Mammary epithelial cell (primary cell): ENCODE measurements around the gene GPR31.

Experiments used
- EZH2 ChIP-seq: IDR thresholded peaks from 2 replicates; pipeline ENCODE4 v1.6.1; 2012; ENCODE audit warnings: low read length, inconsistent platforms, borderline replicate concordance
- TF ChIP-seq, protein P1 (sequence below), 2 donors: IDR thresholded peaks in 1 of 2; conservative IDR thresholded peaks in 1 of 2; 2 replicates each; pipeline ENCODE4 v1.5.1; 2011 to 2012; ENCODE audit warnings: inconsistent platforms in 2 of 2, low read length in 2 of 2, mild to moderate bottlenecking in 2 of 2, control low read depth in 1 of 2, low read depth in 1 of 2; ENCODE audit not compliant: insufficient read depth in 1 of 2; ENCODE audit errors: extremely low read depth in 1 of 2

GRCh38 chr6:167113935-167114910, 43.6 kb downstream of the GPR31 start:
- TF ChIP-seq, protein P1, sequence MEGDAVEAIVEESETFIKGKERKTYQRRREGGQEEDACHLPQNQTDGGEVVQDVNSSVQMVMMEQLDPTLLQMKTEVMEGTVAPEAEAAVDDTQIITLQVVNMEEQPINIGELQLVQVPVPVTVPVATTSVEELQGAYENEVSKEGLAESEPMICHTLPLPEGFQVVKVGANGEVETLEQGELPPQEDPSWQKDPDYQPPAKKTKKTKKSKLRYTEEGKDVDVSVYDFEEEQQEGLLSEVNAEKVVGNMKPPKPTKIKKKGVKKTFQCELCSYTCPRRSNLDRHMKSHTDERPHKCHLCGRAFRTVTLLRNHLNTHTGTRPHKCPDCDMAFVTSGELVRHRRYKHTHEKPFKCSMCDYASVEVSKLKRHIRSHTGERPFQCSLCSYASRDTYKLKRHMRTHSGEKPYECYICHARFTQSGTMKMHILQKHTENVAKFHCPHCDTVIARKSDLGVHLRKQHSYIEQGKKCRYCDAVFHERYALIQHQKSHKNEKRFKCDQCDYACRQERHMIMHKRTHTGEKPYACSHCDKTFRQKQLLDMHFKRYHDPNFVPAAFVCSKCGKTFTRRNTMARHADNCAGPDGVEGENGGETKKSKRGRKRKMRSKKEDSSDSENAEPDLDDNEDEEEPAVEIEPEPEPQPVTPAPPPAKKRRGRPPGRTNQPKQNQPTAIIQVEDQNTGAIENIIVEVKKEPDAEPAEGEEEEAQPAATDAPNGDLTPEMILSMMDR (conservative IDR thresholded peaks at IDR 0.05 in 1 of 2, IDR thresholded peaks at IDR 0.05 in 1 of 2; ENCODE audit: extremely low read depth in 1 of 2, insufficient read depth in 1 of 2, low read depth in 1 of 2, low read length in 2 of 2) = no peak
- no peak for TF ChIP-seq EZH2
